CD14-positive monocyte (primary cell): ENCODE results near the gene TNFRSF11A. TPM values are rescaled to one million over a fixed set of nuclear protein-coding genes. Genes with fewer than 3 reads are reported as not detected.

Experiments
- DNase-seq, 3 donors: peaks; one replicate each; pipeline ENCODE4 v3.0.0-alpha.2; 2011 to 2022
- H2AFZ ChIP-seq: 2 replicates; pipeline ENCODE4 v1.6.0; 2012; ENCODE audit warnings: mild to moderate bottlenecking, low read depth, low read length, inconsistent platforms; ENCODE audit not compliant: insufficient read depth, poor library complexity, severe bottlenecking
- H3K27ac ChIP-seq, 2 donors: 1 replicate in 1 of 2; 2 replicates in 1 of 2; pipeline ENCODE4 v1.5.1; 2012 to 2013; ENCODE audit warnings: low read length in 2 of 2, control low read depth in 1 of 2, inconsistent platforms in 1 of 2, low read depth in 1 of 2, mild to moderate bottlenecking in 1 of 2
- H3K27me3 ChIP-seq, 2 donors: one replicate each; pipeline versions ENCODE4 v1.6.0 to v1.6.1; 2011 to 2013; ENCODE audit warnings: low read length in 2 of 2; ENCODE audit not compliant: control insufficient read depth in 2 of 2, insufficient read depth in 2 of 2
- H3K36me3 ChIP-seq, 2 donors: replicated peaks in 1 of 2; 1 replicate in 1 of 2; 2 replicates in 1 of 2; pipeline versions ENCODE4 v1.5.1 to v1.6.1; 2012 to 2013; ENCODE audit warnings: low read length in 2 of 2, control low read depth in 1 of 2, inconsistent platforms in 1 of 2, mild to moderate bottlenecking in 1 of 2; ENCODE audit not compliant: insufficient read depth in 2 of 2, control insufficient read depth in 1 of 2
- H3K4me1 ChIP-seq, 2 donors: 1 replicate in 1 of 2; 2 replicates in 1 of 2; pipeline versions ENCODE4 v1.5.1 to v1.6.1; 2012 to 2013; ENCODE audit warnings: low read length in 2 of 2, control low read depth in 1 of 2, inconsistent platforms in 1 of 2, mild to moderate bottlenecking in 1 of 2, moderate library complexity in 1 of 2; ENCODE audit not compliant: insufficient read depth in 2 of 2, control insufficient read depth in 1 of 2
- H3K4me2 ChIP-seq: replicated peaks from 2 replicates; pipeline ENCODE3; 2012; ENCODE audit warnings: low read length, moderate library complexity, mild to moderate bottlenecking; ENCODE audit not compliant: poor library complexity, severe bottlenecking; ENCODE audit errors: extremely low read depth
- H3K4me3 ChIP-seq, 3 experiments: fragments of 200-600 bp in 1 of 3; sonication (generic) in 1 of 3; replicated peaks in 1 of 3; 1 replicate in 2 of 3; 2 replicates in 1 of 3; pipeline ENCODE4 v1.5.1; 2011 to 2013; ENCODE audit warnings: low read length in 3 of 3, mild to moderate bottlenecking in 3 of 3, control low read depth in 2 of 3, low read depth in 2 of 3, inconsistent platforms in 1 of 3, moderate library complexity in 1 of 3
- H3K79me2 ChIP-seq: 2 replicates; pipeline ENCODE4 v1.6.0; 2012; ENCODE audit warnings: mild to moderate bottlenecking, control low read depth, inconsistent platforms, low read length, moderate library complexity; ENCODE audit not compliant: insufficient read depth
- H3K9ac ChIP-seq: 2 replicates; pipeline ENCODE4 v1.6.0; 2017; ENCODE audit warnings: low read length, mild to moderate bottlenecking; ENCODE audit not compliant: insufficient read depth, poor library complexity, severe bottlenecking
- H3K9me3 ChIP-seq, 2 donors: replicated peaks in 1 of 2; 1 replicate in 1 of 2; 2 replicates in 1 of 2; pipeline versions ENCODE4 v1.5.1 to v1.6.1; 2012 to 2013; ENCODE audit warnings: low read length in 2 of 2, control low read depth in 1 of 2; ENCODE audit not compliant: control insufficient read depth in 1 of 2, insufficient read depth in 1 of 2
- H4K20me1 ChIP-seq: 2 replicates; pipeline ENCODE4 v1.6.0; 2012; ENCODE audit warnings: mild to moderate bottlenecking, low read length, control low read depth, moderate library complexity; ENCODE audit not compliant: insufficient read depth
- H3K27ac Mint-ChIP-seq, 7 donors: one replicate each; pipeline ENCODE4 v1.8.0; 2020; ENCODE audit warnings: mild to moderate bottlenecking in 7 of 7, mixed read lengths in 7 of 7, moderate library complexity in 6 of 7, inconsistent platforms in 2 of 7
- H3K27me3 Mint-ChIP-seq, 3 donors: one replicate each; pipeline ENCODE4 v1.8.0; 2021 to 2022; ENCODE audit warnings: low read depth in 3 of 3, mild to moderate bottlenecking in 3 of 3, mixed read lengths in 3 of 3, moderate library complexity in 3 of 3, inconsistent platforms in 1 of 3
- H3K36me3 Mint-ChIP-seq, 2 donors: one replicate each; pipeline ENCODE4 v1.8.0; 2020; ENCODE audit warnings: mixed read lengths in 2 of 2, inconsistent platforms in 1 of 2, mild to moderate bottlenecking in 1 of 2
- H3K4me1 Mint-ChIP-seq: one replicate; pipeline ENCODE4 v1.8.0; 2020; ENCODE audit warnings: mild to moderate bottlenecking, mixed read lengths
- H3K4me3 Mint-ChIP-seq, 2 donors: one replicate each; pipeline ENCODE4 v1.8.0; 2020; ENCODE audit warnings: mild to moderate bottlenecking in 2 of 2, mixed read lengths in 2 of 2, moderate library complexity in 1 of 2
- H3K9me3 Mint-ChIP-seq, 7 donors: one replicate each; pipeline ENCODE4 v1.8.0; 2020 to 2022; ENCODE audit warnings: mixed read lengths in 7 of 7, mild to moderate bottlenecking in 6 of 7, moderate library complexity in 6 of 7, inconsistent platforms in 2 of 7
- CTCF ChIP-seq: fragments of 200-600 bp; IDR thresholded peaks from one replicate; pipeline ENCODE4 v1.8.0; 2022; ENCODE audit warnings: antibody characterized with exemption, mild to moderate bottlenecking
- WGBS: methylation state at CpG from one replicate; pipeline ENCODE4 v1.1.5; 2013; ENCODE audit warnings: missing lambda C conversion rate; ENCODE audit not compliant: insufficient coverage; 5-methylcytosine and 5-hydroxymethylcytosine counted together
- intact Hi-C, 2 donors: fragments of 100-400 bp; cut with micrococcal nuclease; formaldehyde crosslinking; loops; one replicate each; pipeline versions ENCODE4 v1.15.0 to v1.15.1; 2023
- polyA plus RNA-seq, 3 donors: library from polyadenylated mRNA; depleted of rRNA in 1 of 3; unstranded in 2 of 3; stranded (reverse) in 1 of 3; fragments of 300-500 nt in 2 of 3; fragments of >200 nt in 1 of 3; fragmentation: Illumina TruSeq in 2 of 3; gene quantifications; 1 replicate in 2 of 3; 2 replicates in 1 of 3; pipeline ENCODE4 v1.2.3, GENCODE V29; 2012 to 2021

TNFRSF11A gene
- polyA plus RNA-seq, 3 donors, result 0.05 to 0.67 (median 0.24) TPM

- Mint-ChIP-seq H3K4me1 (no peaks in the 10 kb centered on the region), H3K27me3 (peaks cover 0 to 3% (median 0%) of the 10 kb centered on the region in 3 donors), H3K9me3 (no peaks in the 10 kb centered on the region), H3K4me3 (no peak overlapping the region), H3K36me3 (no peaks in the 10 kb centered on the region), H3K27ac (no peak overlapping the region)
- H2AFZ ChIP-seq, result no peak overlapping the region
- H3K4me1 ChIP-seq, result no peaks in the 10 kb centered on the region
- DNase-seq, result no peak
- H3K4me3 ChIP-seq, result no peak overlapping the region
- no peaks in the 10 kb centered on the region for H3K9me3 ChIP-seq
- H4K20me1 ChIP-seq, result no peaks in the 10 kb centered on the region
- H3K79me2 ChIP-seq, result no peaks in the 10 kb centered on the region
- H3K36me3 ChIP-seq, result no peaks in the 10 kb centered on the region
- 94% methylated on average over 7 of the region's 9 CpGs for WGBS
- no peak overlapping the region for H3K27ac ChIP-seq
- no peak for TF ChIP-seq CTCF
- no peak overlapping the region for H3K9ac ChIP-seq
- intact Hi-C loops, result no loop called here
- H3K27me3 ChIP-seq, result no peaks in the 10 kb centered on the region
- H3K4me2 ChIP-seq, result no peak overlapping the region
Measured at GRCh38 chr18:62369129-62369644, 44.1 kb downstream of the TNFRSF11A start.

GRCh38 chr18:62370366-62370765, 45.3 kb downstream of the TNFRSF11A start:
- Histone ChIP-seq H3K79me2 (no peaks in the 10 kb centered on the region), H3K36me3 (no peaks in the 10 kb centered on the region), H3K27ac (no peak overlapping the region), H3K9ac (no peak overlapping the region), H3K4me1 (no peaks in the 10 kb centered on the region), H2AFZ (no peak overlapping the region), H3K4me3 (no peak overlapping the region), H3K4me2 (no peak overlapping the region), H3K9me3 (no peaks in the 10 kb centered on the region), H4K20me1 (no peaks in the 10 kb centered on the region), H3K27me3 (no peaks in the 10 kb centered on the region)
- Mint-ChIP-seq H3K27ac (no peak overlapping the region), H3K36me3 (no peaks in the 10 kb centered on the region), H3K27me3 (peaks cover 0 to 1% (median 0%) of the 10 kb centered on the region in 3 donors), H3K4me3 (no peak overlapping the region), H3K4me1 (no peaks in the 10 kb centered on the region), H3K9me3 (no peaks in the 10 kb centered on the region)
- no peak for TF ChIP-seq CTCF
- WGBS, result no CpG with 5 or more reads among the region's 4 CpGs
- no peak for DNase-seq
- intact Hi-C loops, result no loop called here
